Type B pancreatic cell (in vitro differentiated cells): ENCODE measurements around the gene AP1M1. TPM values are rescaled to one million over a fixed set of nuclear protein-coding genes. Genes with fewer than 3 reads are reported as not detected.

Source experiments
- DNase-seq: peaks from one replicate; pipeline ENCODE4 v3.0.0; 2021; ENCODE audit warnings: mixed read lengths; ENCODE audit not compliant: unreplicated experiment; ENCODE audit errors: extremely low spot score
- H3K27ac Mint-ChIP-seq: 2 replicates; pipeline ENCODE4 v1.8.0; 2021; ENCODE audit warnings: mild to moderate bottlenecking, mixed read lengths
- H3K27me3 Mint-ChIP-seq: 2 replicates; pipeline ENCODE4 v1.8.0; 2021; ENCODE audit warnings: mixed read lengths
- H3K36me3 Mint-ChIP-seq: 2 replicates; pipeline ENCODE4 v1.8.0; 2021; ENCODE audit warnings: mixed read lengths
- H3K4me1 Mint-ChIP-seq: one replicate; pipeline ENCODE4 v1.8.0; 2021; ENCODE audit warnings: mixed read lengths; ENCODE audit not compliant: unreplicated experiment
- H3K4me3 Mint-ChIP-seq: 2 replicates; pipeline ENCODE4 v1.8.0; 2021; ENCODE audit warnings: mild to moderate bottlenecking, mixed read lengths
- H3K9me3 Mint-ChIP-seq: 2 replicates; pipeline ENCODE4 v1.8.0; 2021; ENCODE audit warnings: mixed read lengths
- total RNA-seq: library from RNA; stranded (reverse); gene quantifications from 2 replicates; pipeline ENCODE4 v1.2.1, GENCODE V29; 2021; ENCODE audit warnings: low replicate concordance
- TF ChIP-seq, protein P1 (sequence below): fragments of 200-600 bp; sonication (generic); conservative IDR thresholded peaks from 2 replicates; pipeline ENCODE4 v1.5.0; 2021; ENCODE audit warnings: antibody characterized with exemption, mild to moderate bottlenecking

Gene AP1M1
- total RNA-seq, 1 donor from 2014 or later, result 75.0 TPM

DNA sequence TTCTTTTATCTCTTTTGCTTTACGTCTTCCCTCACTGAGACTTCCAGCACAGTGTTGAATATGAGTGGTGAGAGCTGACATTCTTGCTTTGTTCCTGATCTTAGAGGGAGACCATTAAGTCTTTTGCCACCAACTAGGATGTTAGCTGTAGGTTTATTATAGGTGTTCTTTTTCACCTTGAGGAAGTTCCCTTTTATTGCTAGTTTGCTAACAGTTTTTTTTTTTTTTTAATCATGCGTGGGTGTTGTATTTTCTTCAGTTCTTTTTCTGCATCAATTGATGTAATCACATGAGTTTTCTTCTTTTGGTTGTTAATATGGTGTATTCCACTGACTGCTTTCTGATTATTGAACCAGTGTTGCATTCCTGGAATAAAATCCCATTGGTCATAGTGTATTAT lies 21.1 kb downstream of the AP1M1 start:
- peaks cover 10% of the 10 kb centered on the region for H3K9me3 Mint-ChIP-seq
- TF ChIP-seq, protein P1, sequence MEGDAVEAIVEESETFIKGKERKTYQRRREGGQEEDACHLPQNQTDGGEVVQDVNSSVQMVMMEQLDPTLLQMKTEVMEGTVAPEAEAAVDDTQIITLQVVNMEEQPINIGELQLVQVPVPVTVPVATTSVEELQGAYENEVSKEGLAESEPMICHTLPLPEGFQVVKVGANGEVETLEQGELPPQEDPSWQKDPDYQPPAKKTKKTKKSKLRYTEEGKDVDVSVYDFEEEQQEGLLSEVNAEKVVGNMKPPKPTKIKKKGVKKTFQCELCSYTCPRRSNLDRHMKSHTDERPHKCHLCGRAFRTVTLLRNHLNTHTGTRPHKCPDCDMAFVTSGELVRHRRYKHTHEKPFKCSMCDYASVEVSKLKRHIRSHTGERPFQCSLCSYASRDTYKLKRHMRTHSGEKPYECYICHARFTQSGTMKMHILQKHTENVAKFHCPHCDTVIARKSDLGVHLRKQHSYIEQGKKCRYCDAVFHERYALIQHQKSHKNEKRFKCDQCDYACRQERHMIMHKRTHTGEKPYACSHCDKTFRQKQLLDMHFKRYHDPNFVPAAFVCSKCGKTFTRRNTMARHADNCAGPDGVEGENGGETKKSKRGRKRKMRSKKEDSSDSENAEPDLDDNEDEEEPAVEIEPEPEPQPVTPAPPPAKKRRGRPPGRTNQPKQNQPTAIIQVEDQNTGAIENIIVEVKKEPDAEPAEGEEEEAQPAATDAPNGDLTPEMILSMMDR, result no peak
- no peaks in the 10 kb centered on the region for H3K27me3 Mint-ChIP-seq
- no peaks in the 10 kb centered on the region for H3K4me1 Mint-ChIP-seq
- H3K36me3 Mint-ChIP-seq, result peaks cover 46% of the 10 kb centered on the region
- DNase-seq, result no peak
- no peak overlapping the region for H3K4me3 Mint-ChIP-seq
- no peak overlapping the region for H3K27ac Mint-ChIP-seq

DNA sequence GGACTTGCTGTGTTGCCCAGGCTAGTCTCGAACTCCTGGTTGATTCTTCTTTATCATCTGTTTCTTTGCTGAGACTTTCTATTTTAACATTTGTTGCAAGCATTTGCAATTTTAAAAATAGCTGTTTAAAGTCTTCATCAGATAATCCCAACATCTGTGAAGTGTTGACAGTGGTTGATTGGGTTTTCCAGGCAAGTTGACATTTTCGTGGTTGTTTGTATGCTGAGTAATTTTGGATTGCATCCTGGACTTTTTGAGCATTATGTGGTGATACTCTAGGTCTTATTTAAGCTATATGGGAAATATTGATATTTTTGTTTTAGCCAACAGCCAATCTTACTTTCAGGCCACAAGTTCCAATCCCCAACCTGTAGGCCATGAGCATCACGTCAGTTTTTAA lies 25.1 kb downstream of the AP1M1 start:
- no peak overlapping the region for H3K4me3 Mint-ChIP-seq
- H3K36me3 Mint-ChIP-seq, result peaks cover 33% of the 10 kb centered on the region
- TF ChIP-seq, protein P1, result no peak
- H3K27ac Mint-ChIP-seq, result no peak overlapping the region
- DNase-seq, result no peak
- H3K27me3 Mint-ChIP-seq, result no peaks in the 10 kb centered on the region
- H3K9me3 Mint-ChIP-seq, result peaks cover 10% of the 10 kb centered on the region
- no peaks in the 10 kb centered on the region for H3K4me1 Mint-ChIP-seq

DNA sequence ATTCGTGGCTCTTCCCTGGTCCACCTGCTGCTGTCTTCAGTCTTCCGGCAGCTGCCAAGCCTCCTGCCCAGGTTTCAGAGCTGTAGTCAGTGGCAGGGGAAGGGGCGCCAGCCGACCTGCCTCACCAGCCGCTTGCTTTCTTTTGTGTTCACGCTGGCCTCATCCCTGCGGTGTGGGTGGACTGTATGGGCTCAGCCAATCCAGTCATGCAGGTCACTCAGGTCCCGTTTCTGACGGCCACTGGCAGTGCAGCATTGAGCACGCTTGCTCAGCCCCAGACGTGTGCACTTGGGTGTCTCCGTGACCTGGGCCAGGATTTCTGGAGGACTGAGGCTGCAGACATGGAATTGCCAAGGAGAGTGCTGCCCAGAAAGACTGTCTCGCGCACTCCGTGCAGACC lies 26.0 kb downstream of the AP1M1 start:
- H3K9me3 Mint-ChIP-seq, result peaks cover 8% of the 10 kb centered on the region
- H3K27ac Mint-ChIP-seq, result no peak overlapping the region
- no peaks in the 10 kb centered on the region for H3K4me1 Mint-ChIP-seq
- no peaks in the 10 kb centered on the region for H3K27me3 Mint-ChIP-seq
- TF ChIP-seq, protein P1, result no peak
- no peak for DNase-seq
- H3K4me3 Mint-ChIP-seq, result no peak overlapping the region
- peaks cover 27% of the 10 kb centered on the region for H3K36me3 Mint-ChIP-seq

DNA sequence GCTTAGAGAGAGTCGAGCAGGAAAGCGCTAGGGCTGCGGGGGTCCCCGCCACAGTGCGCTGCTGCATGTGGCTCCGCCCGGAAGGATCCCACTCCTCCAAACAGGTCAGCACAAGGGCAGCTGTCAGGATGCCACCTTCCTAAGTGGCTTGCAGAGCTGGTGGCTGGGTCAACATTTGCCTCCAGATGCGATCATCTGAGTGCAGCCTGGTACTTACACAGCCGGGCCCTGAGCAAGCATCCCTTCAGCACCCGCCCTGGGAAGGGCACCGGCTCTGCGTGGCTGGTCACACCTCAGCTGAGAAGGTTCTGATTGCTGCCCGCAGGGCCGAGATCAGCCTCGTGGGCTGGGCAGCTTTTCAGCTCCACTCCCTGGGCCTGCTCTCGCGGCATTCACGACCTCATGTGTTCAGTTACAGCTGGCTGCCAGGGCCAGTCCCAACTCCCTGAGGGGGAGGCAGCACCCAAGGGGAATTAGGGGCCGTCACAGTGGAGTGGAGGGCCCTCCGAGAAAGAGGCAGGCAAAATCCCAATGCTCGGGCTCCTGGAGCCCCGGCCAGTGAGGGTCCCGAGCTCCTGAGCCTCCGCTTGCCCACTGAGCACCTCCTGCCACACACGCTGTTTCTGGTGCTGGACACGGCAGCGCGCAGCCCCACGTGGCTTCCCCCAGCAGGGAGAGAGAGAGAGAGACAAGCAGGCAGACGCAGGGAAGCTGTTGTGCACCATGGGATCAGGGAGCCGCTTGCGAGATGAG lies 26.8 kb downstream of the AP1M1 start:
- H3K9me3 Mint-ChIP-seq, result peaks cover 4% of the 10 kb centered on the region
- peaks cover 23% of the 10 kb centered on the region for H3K36me3 Mint-ChIP-seq
- DNase-seq, result no peak
- H3K27ac Mint-ChIP-seq, result no peak overlapping the region
- TF ChIP-seq, protein P1, result no peak
- no peaks in the 10 kb centered on the region for H3K27me3 Mint-ChIP-seq
- no peak overlapping the region for H3K4me3 Mint-ChIP-seq
- no peaks in the 10 kb centered on the region for H3K4me1 Mint-ChIP-seq

DNA sequence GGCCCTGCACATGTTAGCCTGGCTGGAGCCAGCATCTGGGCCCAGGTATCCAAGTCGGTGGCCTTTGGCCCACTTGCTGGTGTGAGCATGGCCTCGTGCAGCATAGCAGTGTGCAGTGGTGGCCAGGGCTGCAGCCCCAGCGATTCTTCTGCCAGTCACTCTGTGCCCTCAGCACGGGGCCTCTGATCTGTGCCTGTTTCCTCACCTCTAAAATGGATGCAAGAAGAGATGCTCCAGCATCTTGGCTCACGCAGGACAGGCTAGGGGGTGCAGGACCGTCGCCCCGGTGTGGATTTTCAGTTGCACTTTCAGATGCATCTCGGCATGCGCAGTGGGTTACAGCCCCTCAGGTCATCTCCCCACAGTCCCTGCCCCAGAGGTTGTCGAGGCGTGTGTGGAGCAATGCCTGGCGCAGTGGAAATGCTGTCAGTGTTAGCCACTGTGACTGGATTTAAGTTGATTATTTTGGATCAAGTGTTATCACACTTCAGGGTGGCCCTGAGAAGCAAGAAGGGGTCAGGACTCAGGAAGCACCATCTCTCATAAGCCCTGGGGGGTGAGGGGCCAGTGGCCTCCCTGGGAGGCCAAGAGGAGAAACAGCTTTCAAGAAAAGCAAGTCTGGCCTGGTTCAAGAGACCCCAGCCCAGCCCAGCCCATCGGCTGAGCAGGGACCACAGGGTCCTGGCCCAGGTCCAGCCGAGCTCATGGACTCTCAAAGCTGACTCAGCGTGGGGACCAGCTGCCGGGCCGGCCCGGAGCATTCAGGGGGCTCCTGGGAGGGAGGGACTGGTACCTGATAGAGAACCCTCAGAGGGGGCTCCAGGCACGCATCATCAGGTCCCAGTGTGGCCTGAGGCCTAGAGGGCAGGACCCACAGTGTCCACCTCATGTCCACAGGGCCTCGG lies 27.8 kb downstream of the AP1M1 start:
- TF ChIP-seq, protein P1, result no peak
- Mint-ChIP-seq H3K9me3 (no peaks in the 10 kb centered on the region), H3K4me3 (no peak overlapping the region), H3K27me3 (no peaks in the 10 kb centered on the region), H3K27ac (no peak overlapping the region), H3K4me1 (no peaks in the 10 kb centered on the region), H3K36me3 (peaks cover 22% of the 10 kb centered on the region)
- DNase-seq, result no peak
